Measurements from ENCODE around the gene P2RY6.

The P2RY6 gene

GRCh38 chr11:73318501-73319011 is 46.4 kb downstream of the P2RY6 start:
- H3K4me1 ChIP-seq (ENCODE audit: insufficient read depth, low read length) = peaks cover 19% of the 10 kb centered on the region
- peaks cover 2% of the 10 kb centered on the region; the same call in 1 of the 2 replicates for H4K20me1 ChIP-seq (ENCODE audit: insufficient read depth, low read length)
- no peaks in the 10 kb centered on the region for H3K9me3 ChIP-seq (ENCODE audit: insufficient read depth, low read length, severe bottlenecking)
- no peak overlapping the region for H3K4me2 ChIP-seq (ENCODE audit: insufficient read depth, low read length)
- no peak overlapping the region for H3K4me3 ChIP-seq (ENCODE audit: low read depth in 1 of 2, low read length in 2 of 2)
- no peak for TF ChIP-seq CTCF (IDR thresholded peaks at IDR 0.05; ENCODE audit: borderline replicate concordance, extremely low read depth, low read length, poor library complexity, severe bottlenecking)
- TF ChIP-seq EZH2 (IDR thresholded peaks at IDR 0.05; ENCODE audit: borderline replicate concordance, low read depth, low read length, severe bottlenecking) = no peak
- H2AFZ ChIP-seq (ENCODE audit: low read depth, low read length) = no peak overlapping the region
- no peak overlapping the region for H3K27ac ChIP-seq (ENCODE audit: low read length)
- no peak overlapping the region for H3K9ac ChIP-seq (ENCODE audit: low read depth, low read length)
- ATAC-seq (ENCODE audit: insufficient read depth, low read depth) = no peak
- no peaks in the 10 kb centered on the region for H3K79me2 ChIP-seq (ENCODE audit: insufficient read depth, low read length)
- no peaks in the 10 kb centered on the region for H3K27me3 ChIP-seq (ENCODE audit: insufficient read depth, low read length, poor library complexity)
- no peak for DNase-seq
- H3K36me3 ChIP-seq (ENCODE audit: insufficient read depth, low read length) = no peaks in the 10 kb centered on the region

GRCh38 chr11:73320763-73321603 is 48.8 kb downstream of the P2RY6 start:
- no peak for TF ChIP-seq EZH2 (IDR thresholded peaks at IDR 0.05; ENCODE audit: borderline replicate concordance, low read depth, low read length, severe bottlenecking)
- TF ChIP-seq CTCF (IDR thresholded peaks at IDR 0.05; ENCODE audit: borderline replicate concordance, extremely low read depth, low read length, poor library complexity, severe bottlenecking) = no peak
- Histone ChIP-seq H3K4me2 (ENCODE audit: insufficient read depth, low read length) (no peak overlapping the region), H3K4me1 (ENCODE audit: insufficient read depth, low read length) (peaks cover 14% of the 10 kb centered on the region)

GRCh38 chr11:73321604-73322381 is 49.7 kb downstream of the P2RY6 start:
- Histone ChIP-seq H3K27ac (ENCODE audit: low read length) (peak overlapping the region; percentile 22; the same call in 1 of the 2 replicates), H3K4me3 (ENCODE audit: low read depth in 1 of 2, low read length in 2 of 2) (no peak overlapping the region), H3K27me3 (ENCODE audit: insufficient read depth, low read length, poor library complexity) (no peaks in the 10 kb centered on the region), H3K9ac (ENCODE audit: low read depth, low read length) (no peak overlapping the region), H3K9me3 (ENCODE audit: insufficient read depth, low read length, severe bottlenecking) (no peaks in the 10 kb centered on the region), H2AFZ (ENCODE audit: low read depth, low read length) (peak overlapping the region; percentile 44; the same call in 1 of the 2 replicates), H4K20me1 (ENCODE audit: insufficient read depth, low read length) (no peaks in the 10 kb centered on the region), H3K4me1 (ENCODE audit: insufficient read depth, low read length) (peaks cover 14% of the 10 kb centered on the region), H3K36me3 (ENCODE audit: insufficient read depth, low read length) (no peaks in the 10 kb centered on the region), H3K79me2 (ENCODE audit: insufficient read depth, low read length) (no peaks in the 10 kb centered on the region), H3K4me2 (ENCODE audit: insufficient read depth, low read length) (no peak overlapping the region)
- TF ChIP-seq CTCF (IDR thresholded peaks at IDR 0.05; ENCODE audit: borderline replicate concordance, extremely low read depth, low read length, poor library complexity, severe bottlenecking) (no peak), EZH2 (IDR thresholded peaks at IDR 0.05; ENCODE audit: borderline replicate concordance, low read depth, low read length, severe bottlenecking) (no peak)
- DNase-seq (peak; percentile 53), ATAC-seq (ENCODE audit: insufficient read depth, low read depth) (peak; percentile 77)

More at GRCh38 chr11:73320763-73321603, 48.8 kb downstream of the P2RY6 start:
- Histone ChIP-seq H3K27me3 (ENCODE audit: insufficient read depth, low read length, poor library complexity) (no peaks in the 10 kb centered on the region), H2AFZ (ENCODE audit: low read depth, low read length) (no peak overlapping the region), H4K20me1 (ENCODE audit: insufficient read depth, low read length) (no peaks in the 10 kb centered on the region), H3K9me3 (ENCODE audit: insufficient read depth, low read length, severe bottlenecking) (no peaks in the 10 kb centered on the region), H3K36me3 (ENCODE audit: insufficient read depth, low read length) (no peaks in the 10 kb centered on the region), H3K4me3 (ENCODE audit: low read depth in 1 of 2, low read length in 2 of 2) (no peak overlapping the region), H3K9ac (ENCODE audit: low read depth, low read length) (no peak overlapping the region), H3K79me2 (ENCODE audit: insufficient read depth, low read length) (no peaks in the 10 kb centered on the region), H3K27ac (ENCODE audit: low read length) (peak overlapping the region; percentile 22; the same call in 1 of the 2 replicates)
- ATAC-seq (ENCODE audit: insufficient read depth, low read depth) = no peak
- DNase-seq = no peak

Data from DND-41 (cell line).